Measurements from ENCODE around the gene CCDC9. TPM values are rescaled to one million over a fixed set of nuclear protein-coding genes. Genes with fewer than 3 reads are reported as not detected.
A peak's percentile ranks its signal among the peaks of the same experiment; 100 is the strongest.

Gene CCDC9
- total and polyA plus RNA-seq, 2 donors: 4.9 to 27.4 TPM

DNA sequence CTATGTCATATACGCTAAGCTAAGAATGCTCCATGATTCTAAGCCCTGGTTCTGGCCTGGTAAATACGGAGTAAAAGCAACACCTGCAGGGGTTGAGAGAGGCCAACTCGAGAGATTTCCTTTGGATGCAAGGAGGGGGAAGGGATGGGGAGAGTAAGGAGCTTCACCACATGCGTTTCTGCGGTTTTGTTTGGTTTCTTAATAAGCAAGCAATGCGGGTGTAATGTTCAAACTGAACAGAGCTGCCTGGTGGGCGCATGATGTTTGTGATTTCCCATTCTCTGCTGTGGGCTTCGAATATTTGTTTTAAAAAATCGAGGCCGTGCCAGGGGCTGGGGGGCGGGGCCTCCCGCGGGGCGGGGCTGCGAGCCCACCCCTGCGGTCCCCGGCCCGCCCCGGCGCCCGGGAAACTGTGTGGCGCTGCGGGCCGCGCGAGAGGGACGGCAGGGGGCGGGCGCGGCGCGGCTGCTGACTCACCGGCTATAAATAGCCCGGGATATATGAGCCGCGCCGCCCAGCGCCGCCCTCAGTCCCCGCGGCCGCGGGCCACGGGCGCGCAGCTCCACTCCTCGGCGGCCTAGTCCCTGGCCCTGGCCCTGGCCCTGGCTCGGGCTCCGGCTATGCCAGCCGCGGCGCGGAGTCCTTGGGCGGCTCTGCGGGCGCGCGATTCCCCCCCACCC lies 30.4 kb upstream of the CCDC9 start:
- Histone ChIP-seq H3K27me3 (ENCODE audit: control insufficient read depth in 2 of 2, insufficient read depth in 1 of 2, low read length in 1 of 2) (peaks cover 5 to 47% of the 10 kb centered on the region in 2 donors), H3K9me3 (ENCODE audit: control insufficient read depth in 2 of 2, insufficient read depth in 1 of 2, low read length in 1 of 2) (peaks cover 0 to 4% of the 10 kb centered on the region in 2 donors), H3K27ac (ENCODE audit: low read depth in 1 of 2, low read length in 1 of 2) (peak overlapping the region; percentile 84 to 94), H3K4me1 (ENCODE audit: control insufficient read depth in 2 of 2, insufficient read depth in 2 of 2, low read length in 2 of 2) (peaks cover 31 to 49% of the 10 kb centered on the region in 2 donors), H3K4me3 (ENCODE audit: low read length in 2 of 2) (peak overlapping the region; percentile 30 to 93), H3K36me3 (ENCODE audit: control insufficient read depth in 2 of 2, insufficient read depth in 2 of 2, low read length in 1 of 2) (peaks cover 6 to 19% of the 10 kb centered on the region in 2 donors)
- DNase-seq (ENCODE audit: low read depth in 6 of 9, low spot score in 9 of 9): peak in 5 of 9 donors; percentile 79 to 90 (median 82)
- 2% methylated on average over 59 of the region's 59 CpGs for WGBS

DNA sequence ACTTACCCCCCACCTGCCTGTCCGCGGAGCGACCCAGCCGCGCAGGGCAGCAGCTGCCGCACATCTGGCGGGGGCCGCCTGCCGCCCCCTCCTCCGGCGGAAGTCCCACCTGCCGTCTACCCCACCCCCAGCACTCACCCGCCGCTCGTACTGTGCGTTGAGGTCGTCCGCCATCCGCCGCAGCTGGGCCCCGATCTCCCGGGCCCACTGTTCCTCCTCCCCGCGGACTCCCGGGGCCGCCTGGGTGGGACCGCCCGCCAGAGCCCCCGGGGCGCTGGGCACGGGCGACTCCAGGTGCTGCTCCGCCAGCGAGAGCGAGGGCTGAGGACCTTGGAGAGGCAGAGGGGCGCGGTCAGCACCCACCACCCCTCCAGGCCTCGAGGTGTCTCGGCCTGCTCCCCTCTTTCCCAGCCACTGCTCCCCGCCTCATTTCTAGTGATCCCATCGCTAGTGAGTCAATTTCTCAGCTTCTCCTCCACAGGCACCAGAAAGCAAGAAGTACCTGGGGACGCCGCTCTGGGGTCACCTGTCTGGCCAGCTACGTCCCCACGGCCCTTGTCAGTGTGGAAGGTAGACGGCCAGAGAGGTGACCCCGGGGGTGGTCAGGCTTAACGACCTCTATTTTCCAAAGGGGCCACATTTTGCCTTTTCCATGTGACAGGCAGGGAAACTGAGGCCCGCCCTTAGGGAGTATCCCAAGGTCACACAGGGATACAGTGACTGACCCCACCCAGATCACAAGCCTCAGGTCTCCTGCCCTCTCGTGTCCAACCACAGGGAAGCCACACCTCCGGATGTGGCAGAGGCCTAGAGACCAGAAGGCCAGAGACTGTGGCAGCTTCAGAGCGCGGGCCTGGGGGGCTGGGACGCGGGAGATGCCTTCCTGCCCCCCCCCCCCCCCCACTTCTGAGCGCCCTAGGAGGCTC lies 29.6 kb upstream of the CCDC9 start:
- peaks cover 35 to 55% of the 10 kb centered on the region in 2 donors for H3K4me1 ChIP-seq (ENCODE audit: control insufficient read depth in 2 of 2, insufficient read depth in 2 of 2, low read length in 2 of 2)
- H3K4me3 ChIP-seq (ENCODE audit: low read length in 2 of 2): peak overlapping the region; percentile 30 to 93
- peaks cover 0 to 4% of the 10 kb centered on the region in 2 donors for H3K9me3 ChIP-seq (ENCODE audit: control insufficient read depth in 2 of 2, insufficient read depth in 1 of 2, low read length in 1 of 2)
- 2% methylated on average over 56 of the region's 56 CpGs for WGBS
- H3K27ac ChIP-seq (ENCODE audit: low read depth in 1 of 2, low read length in 1 of 2): peak overlapping the region; percentile 84 to 94
- DNase-seq (ENCODE audit: low read depth in 6 of 9, low spot score in 9 of 9): peak in 3 of 9 donors; percentile 73 to 83 (median 76)
- peaks cover 3 to 11% of the 10 kb centered on the region in 2 donors for H3K36me3 ChIP-seq (ENCODE audit: control insufficient read depth in 2 of 2, insufficient read depth in 2 of 2, low read length in 1 of 2)
- peaks cover 5 to 51% of the 10 kb centered on the region in 2 donors for H3K27me3 ChIP-seq (ENCODE audit: control insufficient read depth in 2 of 2, insufficient read depth in 1 of 2, low read length in 1 of 2)

DNA sequence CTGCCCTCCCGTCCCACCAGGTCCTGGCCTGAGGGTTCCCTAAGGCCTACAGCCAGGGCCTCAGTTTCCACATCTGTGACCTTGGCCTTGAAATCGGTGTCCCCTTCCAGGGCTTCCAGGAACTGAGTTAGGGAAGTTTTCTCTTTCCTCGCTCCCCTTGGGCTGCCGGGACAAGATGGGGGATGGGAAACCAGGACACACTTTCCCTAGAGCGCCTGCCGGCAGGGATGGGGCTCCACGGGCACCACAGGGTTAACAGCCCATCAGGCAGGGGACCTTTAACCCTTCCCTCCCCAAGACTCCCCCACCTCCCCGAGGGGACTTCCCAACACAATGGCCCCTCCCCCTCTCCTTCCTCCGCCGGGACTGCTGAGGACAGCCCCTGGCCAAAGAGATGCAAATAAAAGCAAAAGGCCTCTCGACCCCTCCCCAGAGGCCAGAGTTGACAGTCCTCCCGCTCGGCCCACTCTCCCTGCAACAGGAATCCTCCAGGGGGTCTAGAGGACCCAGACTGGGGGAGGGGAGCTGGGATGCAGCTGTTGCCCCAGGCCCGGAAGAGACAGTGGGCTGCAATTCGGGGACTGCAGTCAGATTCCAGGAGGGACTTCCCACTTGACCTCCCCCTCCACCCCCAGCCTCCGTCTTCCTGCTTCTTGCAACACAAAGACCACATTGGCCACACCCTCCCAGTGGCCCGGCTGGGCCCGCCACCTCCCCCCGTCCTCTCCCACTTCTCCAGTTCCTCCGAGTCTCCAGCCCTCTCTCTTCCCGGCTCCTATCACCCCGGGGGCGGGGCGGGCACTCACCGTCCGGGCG lies 28.8 kb upstream of the CCDC9 start:
- H3K9me3 ChIP-seq (ENCODE audit: control insufficient read depth in 2 of 2, insufficient read depth in 1 of 2, low read length in 1 of 2): peaks cover 0 to 4% of the 10 kb centered on the region in 2 donors
- H3K4me1 ChIP-seq (ENCODE audit: control insufficient read depth in 2 of 2, insufficient read depth in 2 of 2, low read length in 2 of 2): peaks cover 39 to 63% of the 10 kb centered on the region in 2 donors
- peak in 1 of 9 donors; percentile 50 for DNase-seq (ENCODE audit: low read depth in 6 of 9, low spot score in 9 of 9)
- peaks cover 5 to 59% of the 10 kb centered on the region in 2 donors for H3K27me3 ChIP-seq (ENCODE audit: control insufficient read depth in 2 of 2, insufficient read depth in 1 of 2, low read length in 1 of 2)
- H3K27ac ChIP-seq (ENCODE audit: low read depth in 1 of 2, low read length in 1 of 2): peak overlapping the region; percentile 84 to 94
- H3K4me3 ChIP-seq (ENCODE audit: low read length in 2 of 2): peak overlapping the region; percentile 37 to 93
- H3K36me3 ChIP-seq (ENCODE audit: control insufficient read depth in 2 of 2, insufficient read depth in 2 of 2, low read length in 1 of 2): peaks cover 0 to 5% of the 10 kb centered on the region in 2 donors
- WGBS: 3% methylated on average over 27 of the region's 27 CpGs

DNA sequence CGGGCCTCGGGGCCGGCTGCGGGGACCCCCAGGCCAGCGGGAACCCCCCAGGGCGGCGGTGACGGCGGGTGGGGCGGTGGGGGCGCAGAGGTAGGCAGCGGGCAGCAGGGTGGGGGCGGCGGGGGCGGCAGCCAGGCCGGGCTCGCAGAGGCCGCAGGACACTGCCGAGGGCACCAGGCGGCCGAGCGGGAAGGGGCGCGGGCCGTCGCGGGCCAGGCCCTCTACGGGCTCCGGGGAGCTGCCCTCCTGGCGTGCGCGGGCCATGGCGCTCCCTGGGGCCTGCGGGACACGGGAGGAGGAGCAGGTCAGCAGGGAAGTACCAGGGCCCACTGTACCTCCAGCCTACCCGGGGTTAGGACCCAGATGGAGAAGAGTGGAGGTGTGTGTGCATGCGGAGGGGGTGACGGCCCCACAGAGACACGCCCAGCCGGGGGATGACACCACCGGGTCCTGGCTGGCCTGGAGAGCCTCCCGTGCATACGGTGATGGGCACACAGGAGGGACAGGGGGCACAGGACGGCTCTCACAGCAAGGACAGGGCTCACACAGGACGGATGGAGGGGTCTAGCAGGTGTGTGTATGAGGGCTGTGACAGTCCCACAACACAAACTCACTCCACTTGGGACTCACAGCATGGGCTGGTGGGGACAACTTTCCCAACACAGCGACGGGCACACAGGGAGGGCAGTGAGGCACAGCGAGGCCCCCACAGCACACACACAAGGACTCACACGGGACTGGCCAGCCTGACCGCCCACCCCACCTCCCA lies 28.0 kb upstream of the CCDC9 start:
- WGBS: 6% methylated on average over 50 of the region's 50 CpGs
- peak overlapping the region; percentile 56 to 93 for H3K4me3 ChIP-seq (ENCODE audit: low read length in 2 of 2)
- peaks cover 5 to 66% of the 10 kb centered on the region in 2 donors for H3K27me3 ChIP-seq (ENCODE audit: control insufficient read depth in 2 of 2, insufficient read depth in 1 of 2, low read length in 1 of 2)
- peaks cover 42 to 68% of the 10 kb centered on the region in 2 donors for H3K4me1 ChIP-seq (ENCODE audit: control insufficient read depth in 2 of 2, insufficient read depth in 2 of 2, low read length in 2 of 2)
- peaks cover 0 to 4% of the 10 kb centered on the region in 2 donors for H3K9me3 ChIP-seq (ENCODE audit: control insufficient read depth in 2 of 2, insufficient read depth in 1 of 2, low read length in 1 of 2)
- DNase-seq (ENCODE audit: low read depth in 6 of 9, low spot score in 9 of 9): peak in 1 of 9 donors; percentile 52
- peaks cover 0 to 5% of the 10 kb centered on the region in 2 donors for H3K36me3 ChIP-seq (ENCODE audit: control insufficient read depth in 2 of 2, insufficient read depth in 2 of 2, low read length in 1 of 2)
- H3K27ac ChIP-seq (ENCODE audit: low read depth in 1 of 2, low read length in 1 of 2): peak overlapping the region; percentile 37 to 57

DNA sequence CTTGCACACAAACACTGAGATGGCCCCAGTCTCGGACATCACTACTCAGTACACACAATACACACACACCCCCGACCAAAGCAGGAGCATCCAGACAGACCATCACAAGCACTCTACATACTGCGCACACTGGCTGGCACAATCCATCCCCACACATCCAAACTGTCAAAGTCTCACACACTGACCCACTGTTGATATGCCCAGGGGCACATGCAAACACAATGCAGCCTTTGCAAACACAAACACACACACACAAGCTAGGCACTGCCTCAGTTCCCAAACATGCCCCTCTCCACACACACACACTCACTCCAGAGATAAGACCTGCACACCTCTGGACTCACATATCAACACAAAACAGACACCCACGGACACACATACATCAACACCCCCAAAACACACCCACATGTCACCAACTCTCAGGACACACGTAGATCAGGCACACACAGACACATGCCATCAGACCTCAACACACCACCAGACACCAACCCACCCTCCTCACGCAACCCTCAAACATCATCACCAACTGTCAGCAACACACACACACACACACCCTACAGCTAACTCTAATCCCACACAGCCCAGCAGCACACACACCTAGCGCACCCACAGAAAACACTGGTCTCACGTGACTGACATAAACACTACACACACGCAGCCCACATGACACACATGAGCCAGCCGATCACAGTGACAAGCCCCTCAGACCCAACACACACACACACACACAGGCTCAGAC lies 27.2 kb upstream of the CCDC9 start:
- H3K4me1 ChIP-seq (ENCODE audit: control insufficient read depth in 2 of 2, insufficient read depth in 2 of 2, low read length in 2 of 2): peaks cover 42 to 68% of the 10 kb centered on the region in 2 donors
- 25% methylated on average over 10 of the region's 10 CpGs for WGBS

DNA sequence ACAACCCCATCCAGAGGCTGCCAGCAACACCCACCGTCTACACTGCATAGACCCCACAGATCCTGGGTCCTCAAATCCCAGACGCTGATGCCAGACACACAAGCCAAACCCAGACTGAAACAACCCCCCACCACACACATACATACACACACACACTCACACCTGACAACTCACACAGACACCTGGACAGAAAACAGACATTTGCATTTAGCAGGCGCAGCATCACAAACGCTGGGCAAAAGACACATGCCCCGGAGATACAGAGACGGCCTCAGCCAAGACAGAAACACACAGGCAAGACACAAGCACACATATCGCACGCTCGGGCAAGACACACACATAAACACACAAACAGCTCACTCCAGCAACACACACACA lies 26.7 kb upstream of the CCDC9 start:
- Histone ChIP-seq H3K27ac (ENCODE audit: low read depth in 1 of 2, low read length in 1 of 2) (peak overlapping the region; percentile 61 to 67), H3K36me3 (ENCODE audit: control insufficient read depth in 2 of 2, insufficient read depth in 2 of 2, low read length in 1 of 2) (no peaks in the 10 kb centered on the region), H3K4me3 (ENCODE audit: low read length in 2 of 2) (peak overlapping the region; percentile 56 to 93), H3K9me3 (ENCODE audit: control insufficient read depth in 2 of 2, insufficient read depth in 1 of 2, low read length in 1 of 2) (peaks cover 0 to 4% of the 10 kb centered on the region in 2 donors), H3K27me3 (ENCODE audit: control insufficient read depth in 2 of 2, insufficient read depth in 1 of 2, low read length in 1 of 2) (peaks cover 5 to 78% of the 10 kb centered on the region in 2 donors), H3K4me1 (ENCODE audit: control insufficient read depth in 2 of 2, insufficient read depth in 2 of 2, low read length in 2 of 2) (peaks cover 42 to 68% of the 10 kb centered on the region in 2 donors)
- DNase-seq (ENCODE audit: low read depth in 6 of 9, low spot score in 9 of 9): peak in 1 of 9 donors; percentile 46
- WGBS: 7% methylated on average over 9 of the region's 9 CpGs

More for the DNA sequence above, 27.2 kb upstream of the CCDC9 start:
- Histone ChIP-seq H3K27me3 (ENCODE audit: control insufficient read depth in 2 of 2, insufficient read depth in 1 of 2, low read length in 1 of 2) (peaks cover 5 to 72% of the 10 kb centered on the region in 2 donors), H3K36me3 (ENCODE audit: control insufficient read depth in 2 of 2, insufficient read depth in 2 of 2, low read length in 1 of 2) (no peaks in the 10 kb centered on the region), H3K27ac (ENCODE audit: low read depth in 1 of 2, low read length in 1 of 2) (peak overlapping the region; percentile 9 to 61), H3K9me3 (ENCODE audit: control insufficient read depth in 2 of 2, insufficient read depth in 1 of 2, low read length in 1 of 2) (peaks cover 0 to 4% of the 10 kb centered on the region in 2 donors), H3K4me3 (ENCODE audit: low read length in 2 of 2) (peak overlapping the region; percentile 56 to 93)
- peak in 2 of 9 donors; percentile 45 to 59 for DNase-seq (ENCODE audit: low read depth in 6 of 9, low spot score in 9 of 9)

DNA sequence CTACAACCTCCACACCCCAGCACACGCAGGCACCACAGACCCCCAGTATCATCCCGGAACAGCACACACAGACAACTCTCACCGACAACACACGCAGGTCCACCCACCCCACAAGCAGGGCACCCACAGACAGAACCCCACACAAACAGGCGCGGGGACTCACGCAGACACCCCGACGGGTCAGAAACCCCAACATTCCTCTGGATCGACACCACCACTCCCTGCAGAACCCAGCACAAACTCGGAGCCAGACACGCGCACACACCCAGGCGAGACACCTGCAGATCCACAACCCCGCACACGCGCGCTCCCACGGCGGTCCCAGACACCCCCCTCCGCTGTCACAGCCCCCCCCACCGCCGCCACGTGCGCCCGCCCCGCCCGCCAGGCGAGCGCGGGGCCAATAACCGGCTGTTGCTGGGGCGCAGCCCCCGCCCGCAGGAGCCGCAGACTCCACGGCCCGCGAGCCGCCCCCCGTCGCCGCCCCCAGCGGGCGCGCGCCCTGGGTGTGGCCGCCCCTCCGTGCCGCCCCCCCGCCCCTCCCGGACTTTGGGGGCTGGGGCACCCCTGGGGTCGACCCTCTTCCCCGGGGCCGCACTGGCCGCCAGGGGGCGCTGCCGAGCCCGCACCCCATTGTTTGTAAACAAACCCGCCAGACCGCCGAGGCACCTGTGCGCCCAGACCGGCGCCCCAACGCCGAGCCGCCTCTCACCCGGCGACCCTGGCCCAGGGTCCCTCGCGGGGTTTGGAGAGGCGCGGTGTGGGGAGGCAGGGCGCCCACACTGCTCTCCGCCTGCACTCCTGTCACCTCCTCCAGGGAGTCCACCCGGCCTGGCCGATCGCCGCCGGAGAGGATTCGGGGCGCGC lies 26.0 kb upstream of the CCDC9 start:
- peaks cover 5 to 79% of the 10 kb centered on the region in 2 donors for H3K27me3 ChIP-seq (ENCODE audit: control insufficient read depth in 2 of 2, insufficient read depth in 1 of 2, low read length in 1 of 2)
- no peaks in the 10 kb centered on the region for H3K36me3 ChIP-seq (ENCODE audit: control insufficient read depth in 2 of 2, insufficient read depth in 2 of 2, low read length in 1 of 2)
- WGBS: under 1% methylated on average over 84 of the region's 84 CpGs
- peaks cover 42 to 66% of the 10 kb centered on the region in 2 donors for H3K4me1 ChIP-seq (ENCODE audit: control insufficient read depth in 2 of 2, insufficient read depth in 2 of 2, low read length in 2 of 2)
- peak overlapping the region; percentile 63 to 93 for H3K4me3 ChIP-seq (ENCODE audit: low read length in 2 of 2)
- DNase-seq (ENCODE audit: low read depth in 6 of 9, low spot score in 9 of 9): peak in 4 of 9 donors; percentile 72 to 85 (median 79)
- peaks cover 0 to 1% of the 10 kb centered on the region in 2 donors for H3K9me3 ChIP-seq (ENCODE audit: control insufficient read depth in 2 of 2, insufficient read depth in 1 of 2, low read length in 1 of 2)
- peak overlapping the region; percentile 67 to 86 for H3K27ac ChIP-seq (ENCODE audit: low read depth in 1 of 2, low read length in 1 of 2)

Measured in thymus (tissue), 11 donors.